Measurements from ENCODE around the gene ARSG.
"Not testable (repeated sequence)": the region's sequence is repeated elsewhere in the genome, so short reads cannot be mapped to it uniquely, and the experiment has no call there.

- not testable (repeated sequence) for TF ChIP-seq CTCF, POLR2A (IDR thresholded peaks at IDR 0.05)
Measured at GRCh38 chr17:68276339-68276738, 15.0 kb upstream of the ARSG start.
